Skin epidermis (tissue), 12 donors: ENCODE data around the gene FAM227A.
"Not testable (repeated sequence)": the region's sequence is repeated elsewhere in the genome, so short reads cannot be mapped to it uniquely, and the experiment has no call there.

ENCODE experiments used
- H3K27ac ChIP-seq, 21 experiments: fragments of 200-600 bp; sonication (generic) in 11 of 21; one replicate each; pipeline ENCODE4 v1.5.0; 2020; ENCODE audit warnings: mild to moderate bottlenecking in 3 of 21, inconsistent platforms in 2 of 21, moderate library complexity in 2 of 21
- H3K4me3 ChIP-seq, 7 experiments: fragments of 200-600 bp; sonication (generic) in 2 of 7; one replicate each; pipeline ENCODE4 v1.5.0; 2020; ENCODE audit warnings: inconsistent platforms in 2 of 7, mild to moderate bottlenecking in 2 of 7, moderate library complexity in 1 of 7

The FAM227A gene

GRCh38 chr22:38681582-38682335 is 25.6 kb upstream of the FAM227A start, which contains the start of gene TOMM22:
TOMM22 (plus strand) TSS chr22:38681957; CDS start chr22:38681979, 22 bp downstream.
- H3K27ac ChIP-seq, result peak within 1 kb of the TSS; percentile 27 to 93 (median 82)
- peak within 1 kb of the TSS; percentile 59 to 97 (median 93) for H3K4me3 ChIP-seq

GRCh38 chr22:38675833-38676232 is 19.6 kb upstream of the FAM227A start:
- no peak overlapping the region for H3K27ac ChIP-seq
- no peak overlapping the region for H3K4me3 ChIP-seq

- Histone ChIP-seq H3K27ac (no peak overlapping the region), H3K4me3 (no peak overlapping the region)
These were observed 18.7 kb upstream of the FAM227A start for GRCh38 chr22:38674888-38675287.

- Histone ChIP-seq H3K27ac (peak overlapping the region in 19 of 21 experiments; percentile 73 to 100 (median 96)), H3K4me3 (peak overlapping the region; percentile 65 to 93 (median 90))
These were observed 1.1 kb upstream of the FAM227A start for GRCh38 chr22:38657045-38657909.

- H3K27ac ChIP-seq, result peak overlapping the region in 20 of 21 experiments; percentile 73 to 100 (median 96)
- H3K4me3 ChIP-seq, result peak overlapping the region; percentile 65 to 93 (median 90)
These were observed 505 bp downstream of the FAM227A start for GRCh38 chr22:38655519-38656255.

- Histone ChIP-seq H3K27ac (no peak overlapping the region), H3K4me3 (no peak overlapping the region)
These were observed 2.5 kb downstream of the FAM227A start for GRCh38 chr22:38653741-38654140.

GRCh38 chr22:38652859-38653258 is 3.3 kb downstream of the FAM227A start:
- Histone ChIP-seq H3K27ac (no peak overlapping the region), H3K4me3 (no peak overlapping the region)

- Histone ChIP-seq H3K27ac (peak overlapping the region in 1 of 21 experiments; percentile 5), H3K4me3 (no peak overlapping the region)
These were observed 6.2 kb downstream of the FAM227A start for GRCh38 chr22:38649841-38650522.

GRCh38 chr22:38645430-38645829 is 10.8 kb downstream of the FAM227A start:
- H3K27ac ChIP-seq, result no peak overlapping the region
- H3K4me3 ChIP-seq, result no peak overlapping the region

- H3K4me3 ChIP-seq, H3K27ac ChIP-seq: not testable (repeated sequence)
These were observed 11.9 kb downstream of the FAM227A start for GRCh38 chr22:38644245-38644644.

- Histone ChIP-seq H3K27ac (peak overlapping the region in 1 of 21 experiments; percentile 30), H3K4me3 (no peak overlapping the region)
These were observed 14.6 kb downstream of the FAM227A start for GRCh38 chr22:38641476-38642040.

GRCh38 chr22:38638728-38639127 is 17.5 kb downstream of the FAM227A start:
- Histone ChIP-seq H3K4me3 (no peak overlapping the region), H3K27ac (no peak overlapping the region)

- Histone ChIP-seq H3K4me3 (no peak overlapping the region), H3K27ac (no peak overlapping the region)
These were observed 18.0 kb downstream of the FAM227A start for GRCh38 chr22:38638216-38638615.

- H3K27ac ChIP-seq, result no peak overlapping the region
These were observed 23.7 kb downstream of the FAM227A start for GRCh38 chr22:38632528-38632927.

GRCh38 chr22:38631724-38632123 is 24.5 kb downstream of the FAM227A start:
- H3K4me3 ChIP-seq, result no peak overlapping the region
- no peak overlapping the region for H3K27ac ChIP-seq

More at GRCh38 chr22:38632528-38632927, 23.7 kb downstream of the FAM227A start:
- no peak overlapping the region for H3K4me3 ChIP-seq

- Histone ChIP-seq H3K27ac (no peak overlapping the region), H3K4me3 (no peak overlapping the region)
These were observed 27.1 kb downstream of the FAM227A start for GRCh38 chr22:38629108-38629507.

- H3K27ac ChIP-seq, result no peak overlapping the region
- H3K4me3 ChIP-seq, result no peak overlapping the region
These were observed 27.7 kb downstream of the FAM227A start for GRCh38 chr22:38628444-38628843.

GRCh38 chr22:38623351-38623750 is 32.8 kb downstream of the FAM227A start:
- Histone ChIP-seq H3K27ac (no peak overlapping the region), H3K4me3 (no peak overlapping the region)

- H3K27ac ChIP-seq, result no peak overlapping the region
- H3K4me3 ChIP-seq, result no peak overlapping the region
These were observed 37.5 kb downstream of the FAM227A start for GRCh38 chr22:38618682-38619081.
